DOHH2 (cell line): Measurements from ENCODE around the gene PPFIBP1.

ENCODE experiments used
- H3F3A ChIP-seq: fragments of 200-600 bp; sonication (generic), shearing (Covaris generic); 2 replicates; pipeline ENCODE4 v1.6.0; 2016; ENCODE audit warnings: antibody characterized with exemption, mild to moderate bottlenecking; ENCODE audit not compliant: control insufficient read depth, insufficient read depth
- H3K27ac ChIP-seq: fragments of 200-600 bp; sonication (generic); 2 replicates; pipeline ENCODE4 v1.5.1; 2014; ENCODE audit warnings: low read depth, mild to moderate bottlenecking, low read length, moderate library complexity
- H3K27me3 ChIP-seq: fragments of 200-600 bp; sonication (generic); 2 replicates; pipeline ENCODE4 v1.6.1; 2014; ENCODE audit warnings: mild to moderate bottlenecking, low read length, mixed read lengths; ENCODE audit not compliant: control insufficient read depth
- H3K36me3 ChIP-seq: fragments of 200-600 bp; sonication (generic); 2 replicates; pipeline ENCODE4 v1.6.1; 2014; ENCODE audit warnings: mild to moderate bottlenecking, low read length, moderate library complexity, mixed read lengths; ENCODE audit not compliant: control insufficient read depth
- H3K4me1 ChIP-seq: fragments of 200-600 bp; sonication (generic); 2 replicates; pipeline ENCODE4 v1.6.1; 2014; ENCODE audit warnings: mild to moderate bottlenecking, low read length, mixed read lengths; ENCODE audit not compliant: control insufficient read depth
- H3K4me2 ChIP-seq: fragments of 200-600 bp; sonication (generic); 2 replicates; pipeline ENCODE4 v1.6.0; 2014; ENCODE audit warnings: mild to moderate bottlenecking, low read length, moderate library complexity
- H3K4me3 ChIP-seq: fragments of 200-600 bp; sonication (generic); 2 replicates; pipeline ENCODE4 v1.5.1; 2014; ENCODE audit warnings: mild to moderate bottlenecking, low read length, mixed read lengths
- H3K79me2 ChIP-seq: fragments of 200-600 bp; sonication (generic); 2 replicates; pipeline ENCODE4 v1.6.1; 2014; ENCODE audit warnings: mild to moderate bottlenecking, low read length, mixed read lengths; ENCODE audit not compliant: control insufficient read depth
- H3K9me2 ChIP-seq: fragments of 200-600 bp; sonication (generic); replicated peaks from 2 replicates; pipeline ENCODE4 v1.6.1; 2014; ENCODE audit warnings: mild to moderate bottlenecking, low read length, mixed read lengths; ENCODE audit not compliant: control insufficient read depth
- H3K9me3 ChIP-seq: fragments of 200-600 bp; sonication (generic); 2 replicates; pipeline ENCODE4 v1.6.1; 2014; ENCODE audit warnings: antibody characterized with exemption, low read length, mixed read lengths; ENCODE audit not compliant: control insufficient read depth, insufficient read depth
- H4K20me1 ChIP-seq: fragments of 200-600 bp; sonication (generic); 2 replicates; pipeline ENCODE4 v1.6.0; 2014; ENCODE audit warnings: low read depth, mild to moderate bottlenecking, antibody characterized with exemption, low read length, moderate library complexity; ENCODE audit not compliant: control insufficient read depth, insufficient read depth
- EZH2phosphoT487 ChIP-seq: fragments of 200-600 bp; sonication (generic); IDR thresholded peaks from 2 replicates; pipeline ENCODE4 v1.6.1; 2017; ENCODE audit warnings: borderline replicate concordance, mild to moderate bottlenecking, antibody characterized with exemption, low read length, moderate library complexity, mixed read lengths
- TF ChIP-seq, protein P1 (sequence below): fragments of 200-600 bp; sonication (generic); IDR thresholded peaks from one replicate; pipeline ENCODE4 v1.5.1; 2014; ENCODE audit warnings: antibody characterized with exemption, mild to moderate bottlenecking, low read depth, low read length; ENCODE audit not compliant: poor library complexity, severe bottlenecking

Gene PPFIBP1

DNA sequence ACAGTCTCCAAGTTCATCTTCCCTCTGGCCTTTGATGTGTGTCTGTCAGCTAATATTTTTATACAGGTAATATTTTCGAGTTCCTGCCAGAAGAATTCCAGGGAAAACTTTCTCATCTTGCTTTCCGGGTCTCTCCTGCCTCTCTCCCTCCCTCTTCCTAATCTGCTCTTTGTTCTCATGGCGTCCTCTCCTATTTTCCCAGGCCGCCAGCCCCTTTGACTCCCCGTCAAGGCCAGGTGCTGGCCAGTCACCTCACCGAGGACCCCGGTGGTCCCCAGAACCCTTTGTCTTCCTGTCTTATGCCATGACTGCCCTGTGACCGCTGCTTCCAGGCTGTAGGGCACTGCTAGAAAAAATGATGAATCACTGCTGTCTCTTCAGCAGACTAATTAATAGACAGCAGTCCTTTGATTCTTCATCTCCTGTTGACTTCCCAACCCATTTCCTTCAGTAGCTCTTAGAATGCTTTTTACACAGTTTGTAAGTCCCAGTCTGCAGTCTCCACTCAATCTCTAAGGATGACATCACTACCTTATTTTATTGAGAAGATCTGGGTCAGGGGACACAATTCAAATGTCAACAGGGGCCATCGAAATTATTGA is 40.7 kb downstream of the PPFIBP1 start:
- H3K9me3 ChIP-seq = no peaks in the 10 kb centered on the region
- no peaks in the 10 kb centered on the region for H3K4me1 ChIP-seq
- no peaks in the 10 kb centered on the region for H3K36me3 ChIP-seq
- 0 out of 2 replicates have a peak, but pooled peaks cover 5% of the 10 kb centered on the region for H3K27me3 ChIP-seq
- no peaks in the 10 kb centered on the region for H3F3A ChIP-seq
- no peaks in the 10 kb centered on the region for H3K9me2 ChIP-seq
- no peak overlapping the region for H3K4me3 ChIP-seq
- no peak overlapping the region for H3K27ac ChIP-seq
- H3K79me2 ChIP-seq = no peaks in the 10 kb centered on the region
- no peak overlapping the region for H3K4me2 ChIP-seq
- H4K20me1 ChIP-seq = no peaks in the 10 kb centered on the region
- TF ChIP-seq, protein P1, sequence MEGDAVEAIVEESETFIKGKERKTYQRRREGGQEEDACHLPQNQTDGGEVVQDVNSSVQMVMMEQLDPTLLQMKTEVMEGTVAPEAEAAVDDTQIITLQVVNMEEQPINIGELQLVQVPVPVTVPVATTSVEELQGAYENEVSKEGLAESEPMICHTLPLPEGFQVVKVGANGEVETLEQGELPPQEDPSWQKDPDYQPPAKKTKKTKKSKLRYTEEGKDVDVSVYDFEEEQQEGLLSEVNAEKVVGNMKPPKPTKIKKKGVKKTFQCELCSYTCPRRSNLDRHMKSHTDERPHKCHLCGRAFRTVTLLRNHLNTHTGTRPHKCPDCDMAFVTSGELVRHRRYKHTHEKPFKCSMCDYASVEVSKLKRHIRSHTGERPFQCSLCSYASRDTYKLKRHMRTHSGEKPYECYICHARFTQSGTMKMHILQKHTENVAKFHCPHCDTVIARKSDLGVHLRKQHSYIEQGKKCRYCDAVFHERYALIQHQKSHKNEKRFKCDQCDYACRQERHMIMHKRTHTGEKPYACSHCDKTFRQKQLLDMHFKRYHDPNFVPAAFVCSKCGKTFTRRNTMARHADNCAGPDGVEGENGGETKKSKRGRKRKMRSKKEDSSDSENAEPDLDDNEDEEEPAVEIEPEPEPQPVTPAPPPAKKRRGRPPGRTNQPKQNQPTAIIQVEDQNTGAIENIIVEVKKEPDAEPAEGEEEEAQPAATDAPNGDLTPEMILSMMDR = no peak
- no peak for TF ChIP-seq EZH2phosphoT487

DNA sequence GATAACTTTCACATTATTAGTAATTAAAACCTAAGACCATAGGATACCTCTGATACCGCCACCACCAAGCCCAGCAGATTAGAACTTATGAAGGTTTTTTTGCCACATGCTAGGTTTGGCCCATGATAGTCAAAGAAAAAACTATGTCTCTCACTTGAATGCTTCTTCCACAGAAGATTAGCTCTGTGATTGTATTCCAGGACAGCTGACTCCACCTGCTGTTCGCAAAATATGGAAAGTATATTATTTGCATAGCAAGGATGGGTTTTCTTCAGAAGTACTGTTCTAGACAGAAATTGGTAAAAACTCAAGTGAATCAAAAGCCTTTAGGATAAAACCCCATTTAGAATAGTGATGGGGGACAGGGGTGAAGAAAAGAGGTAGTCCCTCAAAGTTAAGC is 42.2 kb downstream of the PPFIBP1 start:
- H3K36me3 ChIP-seq = no peaks in the 10 kb centered on the region
- no peaks in the 10 kb centered on the region for H3K4me1 ChIP-seq
- no peaks in the 10 kb centered on the region for H3F3A ChIP-seq
- H3K27ac ChIP-seq = no peak overlapping the region
- H3K4me3 ChIP-seq = no peak overlapping the region
- no peaks in the 10 kb centered on the region for H3K79me2 ChIP-seq
- H3K9me3 ChIP-seq = no peaks in the 10 kb centered on the region
- no peaks in the 10 kb centered on the region for H4K20me1 ChIP-seq
- H3K9me2 ChIP-seq = no peaks in the 10 kb centered on the region
- no peak for TF ChIP-seq EZH2phosphoT487
- TF ChIP-seq, protein P1 = no peak
- H3K27me3 ChIP-seq = 0 out of 2 replicates have a peak, but pooled peaks cover 2% of the 10 kb centered on the region
- no peak overlapping the region for H3K4me2 ChIP-seq

DNA sequence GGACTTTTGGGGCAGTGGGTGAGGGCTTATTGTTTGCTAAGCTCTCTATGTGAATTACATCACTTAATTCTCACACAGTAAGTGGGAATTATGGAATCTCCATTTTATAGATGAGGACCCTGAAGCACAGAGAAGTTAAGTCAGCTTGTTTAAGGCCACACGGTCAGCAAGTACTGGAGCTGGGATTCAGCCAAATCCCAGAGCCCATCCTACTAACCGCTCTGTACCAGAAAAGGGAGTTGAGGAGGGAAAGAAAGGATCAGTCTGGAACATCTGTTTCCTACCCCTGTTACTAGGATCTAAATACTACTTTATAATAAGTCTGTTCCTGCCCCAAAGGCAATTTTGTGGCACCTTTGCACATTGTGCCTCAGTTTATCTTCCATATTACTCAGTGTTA is 42.6 kb downstream of the PPFIBP1 start:
- TF ChIP-seq EZH2phosphoT487 = no peak
- TF ChIP-seq, protein P1 = no peak
- H3K9me3 ChIP-seq = no peaks in the 10 kb centered on the region
- 0 out of 2 replicates have a peak, but pooled peaks cover 2% of the 10 kb centered on the region for H3K27me3 ChIP-seq
- no peak overlapping the region for H3K4me2 ChIP-seq
- no peak overlapping the region for H3K4me3 ChIP-seq
- H3K4me1 ChIP-seq = no peaks in the 10 kb centered on the region
- H3K27ac ChIP-seq = no peak overlapping the region
- H3K79me2 ChIP-seq = no peaks in the 10 kb centered on the region
- no peaks in the 10 kb centered on the region for H3K9me2 ChIP-seq
- H3F3A ChIP-seq = no peaks in the 10 kb centered on the region
- no peaks in the 10 kb centered on the region for H4K20me1 ChIP-seq
- no peaks in the 10 kb centered on the region for H3K36me3 ChIP-seq
